Right kidney (tissue), 9 donors: ENCODE measurements around the gene ST6GALNAC4.

Experiments
- DNase-seq: peaks from one replicate; pipeline ENCODE4 v3.0.0-alpha.2; 2016
- long read RNA-seq, 8 donors: transcript quantifications; one replicate each; lab custom pipeline, GENCODE V29; 2026

The ST6GALNAC4 gene
- long read RNA-seq, donor 1, partial matches to known transcripts, result 0 of 5 reads
- long read RNA-seq, donor 1, other reads (novel, unspliced or antisense), result 0 of 5 reads
- long read RNA-seq, donor 2, partial matches to known transcripts, result 0 of 3 reads
- long read RNA-seq, donor 2, other reads (novel, unspliced or antisense), result 0 of 3 reads
- long read RNA-seq, donor 3, partial matches to known transcripts, result 0 of 2 reads
- long read RNA-seq, donor 3, other reads (novel, unspliced or antisense), result 0 of 2 reads
- long read RNA-seq, donor 4, partial matches to known transcripts, result 0 of 1 reads
- long read RNA-seq, donor 4, other reads (novel, unspliced or antisense), result 0 of 1 reads
- long read RNA-seq, donor 5, partial matches to known transcripts, result 0 of 3 reads
- long read RNA-seq, donor 5, other reads (novel, unspliced or antisense), result 0 of 3 reads
- long read RNA-seq, donor 6, partial matches to known transcripts, result 6 of 10 reads
- long read RNA-seq, donor 6, other reads (novel, unspliced or antisense), result 0 of 10 reads
- long read RNA-seq, donor 7, transcript ST6GALNAC4-201 (6 exons, 1,691 nt), result major isoform, 6 of 6 reads
- long read RNA-seq, donor 7, partial matches to known transcripts, result 0 of 6 reads
- long read RNA-seq, donor 7, other reads (novel, unspliced or antisense), result 0 of 6 reads
- long read RNA-seq, donor 8, transcript ST6GALNAC4-201 (6 exons, 1,691 nt), result major isoform, 5 of 6 reads
- long read RNA-seq, donor 8, partial matches to known transcripts, result 0 of 6 reads
- long read RNA-seq, donor 8, other reads (novel, unspliced or antisense), result 0 of 6 reads

DNA sequence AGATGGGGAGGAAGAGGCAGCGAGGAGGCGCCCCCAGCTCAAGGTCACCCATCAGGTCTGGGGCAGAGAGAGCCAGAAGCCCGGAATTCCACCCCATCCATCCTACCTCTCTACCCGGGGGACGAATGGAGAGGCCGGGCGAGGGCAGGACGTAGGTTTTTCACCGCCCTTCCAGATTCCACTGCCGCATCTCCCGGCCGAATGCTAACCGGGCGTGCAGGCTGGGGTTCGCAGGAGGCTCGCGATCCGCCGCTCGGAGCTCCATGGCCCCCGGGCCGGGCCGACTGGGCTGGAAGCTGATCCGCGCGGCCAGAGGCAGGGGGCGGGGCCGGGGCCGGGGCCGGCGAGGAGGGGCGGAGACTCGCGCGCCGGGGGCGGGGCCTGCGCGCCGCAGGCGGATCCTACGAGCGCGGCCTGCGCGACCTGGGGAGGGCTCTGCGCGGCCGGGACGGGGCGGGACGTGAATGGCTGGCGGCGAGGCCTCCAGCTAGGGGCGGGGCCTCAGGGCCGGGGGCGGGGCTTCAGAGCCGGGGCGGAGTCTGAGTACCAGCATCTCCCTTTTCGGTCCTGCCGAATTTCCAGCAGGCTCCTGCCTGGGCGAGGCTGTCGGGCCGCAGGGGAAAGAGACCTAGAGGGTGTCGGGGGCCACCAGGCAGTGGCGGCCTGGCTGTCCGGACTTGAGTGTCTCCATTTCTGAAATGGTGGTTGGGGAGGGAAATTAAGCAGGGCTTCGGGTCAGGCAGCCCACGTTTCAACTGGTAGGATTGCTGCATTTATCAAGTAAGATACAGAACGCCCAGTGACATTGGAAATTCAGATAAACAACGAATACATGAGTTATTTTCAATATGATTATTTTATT lies at the start of gene ST6GALNAC4:
TSS of gene ST6GALNAC4 (minus strand) at position 322 of the 862 bp plus-strand sequence. CDS start 622 bp downstream, outside the sequence.
- peak; percentile 83 for DNase-seq

DNA sequence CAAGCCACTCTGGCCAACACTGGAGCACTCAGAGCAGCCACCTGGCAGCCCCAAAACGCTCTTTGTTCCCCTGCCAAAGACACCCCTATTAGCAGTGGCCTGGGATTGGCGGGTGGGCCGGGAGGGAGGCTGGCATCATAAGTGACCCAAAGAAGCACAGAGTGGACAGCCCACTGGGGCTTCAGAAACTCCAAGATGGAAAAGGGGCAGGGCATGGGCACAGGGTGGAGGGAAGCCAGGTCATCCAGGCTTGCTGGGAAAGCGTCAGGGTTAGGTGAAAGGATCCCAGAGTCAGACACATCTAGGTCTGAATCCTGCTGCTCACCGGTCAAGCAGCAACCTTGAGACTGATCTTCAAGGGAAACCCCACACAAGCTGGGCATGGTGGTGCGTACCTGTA lies 49.1 kb upstream of the ST6GALNAC4 start:
- no peak for DNase-seq

- DNase-seq, result no peak
These were observed 46.7 kb upstream of the ST6GALNAC4 start for GRCh38 chr9:127963359-127964064.

GRCh38 chr9:127963041-127963358 lies 46.2 kb upstream of the ST6GALNAC4 start:
- no peak for DNase-seq

GRCh38 chr9:127962278-127962677 lies 45.4 kb upstream of the ST6GALNAC4 start:
- no peak for DNase-seq

DNA sequence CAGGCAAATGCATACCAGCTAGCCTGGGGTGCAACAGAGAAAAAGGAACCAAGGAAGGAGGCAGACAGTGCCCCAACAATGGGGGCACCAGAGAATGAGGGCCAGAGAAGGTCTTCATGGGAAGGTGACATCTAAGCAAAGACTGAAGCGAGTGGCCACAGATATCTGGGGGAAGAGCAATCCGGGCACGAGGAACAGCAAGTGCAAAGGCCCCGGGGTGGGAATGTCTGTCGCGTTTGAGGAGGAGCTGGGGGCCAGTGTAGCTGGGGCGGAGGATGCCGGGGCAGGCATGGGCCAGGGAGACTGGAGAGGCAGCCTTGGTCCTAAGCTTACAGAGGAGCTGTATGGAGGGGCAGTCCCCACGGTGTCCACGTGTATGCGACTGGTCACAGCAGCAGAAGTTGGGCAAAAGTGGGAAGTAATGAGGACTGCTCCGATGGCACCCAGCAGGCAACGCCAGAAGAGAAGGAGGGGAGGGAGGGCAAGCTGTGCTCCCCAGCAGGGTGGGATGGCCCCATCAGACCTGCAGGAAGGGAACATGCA lies 44.8 kb upstream of the ST6GALNAC4 start:
- DNase-seq, result no peak

GRCh38 chr9:127961155-127961490 lies 44.3 kb upstream of the ST6GALNAC4 start:
- no peak for DNase-seq

DNA sequence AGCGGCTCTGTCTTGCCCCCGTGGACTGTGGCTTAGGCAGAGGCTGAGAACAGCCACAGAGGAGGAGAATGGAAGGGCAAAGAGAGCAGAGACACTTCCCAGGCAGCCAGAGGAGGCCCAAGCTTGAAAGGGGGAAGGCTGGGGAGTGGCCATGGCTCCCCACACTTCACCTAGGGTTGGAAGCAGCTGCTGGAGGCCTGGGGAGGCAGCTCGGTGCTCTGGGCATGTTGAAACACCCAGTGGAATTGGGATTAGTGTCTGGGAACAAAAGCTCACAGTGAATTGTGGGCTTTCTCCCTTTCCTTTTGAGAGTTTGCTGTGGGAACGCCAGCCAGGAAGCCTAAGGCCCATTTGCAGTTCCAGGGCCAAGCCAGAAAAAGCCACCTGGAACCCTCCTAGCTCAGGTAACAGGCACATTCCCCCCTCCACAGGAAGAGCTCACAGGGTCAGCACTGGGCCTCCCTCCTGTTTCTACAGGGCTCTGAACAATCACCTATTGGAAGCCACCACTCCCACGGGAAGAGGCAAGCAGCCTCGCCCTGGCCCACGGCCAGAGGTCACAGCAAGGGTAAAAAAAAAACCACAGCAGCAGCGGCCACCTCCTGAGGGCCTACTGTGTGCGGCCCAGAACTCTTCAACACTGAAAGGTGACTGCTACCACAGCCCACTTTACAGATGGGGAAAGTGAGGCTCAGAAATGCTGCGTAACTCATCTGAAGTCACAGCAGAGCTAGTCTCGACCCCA lies 43.7 kb upstream of the ST6GALNAC4 start:
- DNase-seq, result no peak

GRCh38 chr9:127959841-127960409 lies 43.1 kb upstream of the ST6GALNAC4 start:
- DNase-seq, result no peak

GRCh38 chr9:127959398-127959797 lies 42.6 kb upstream of the ST6GALNAC4 start:
- DNase-seq, result no peak

DNA sequence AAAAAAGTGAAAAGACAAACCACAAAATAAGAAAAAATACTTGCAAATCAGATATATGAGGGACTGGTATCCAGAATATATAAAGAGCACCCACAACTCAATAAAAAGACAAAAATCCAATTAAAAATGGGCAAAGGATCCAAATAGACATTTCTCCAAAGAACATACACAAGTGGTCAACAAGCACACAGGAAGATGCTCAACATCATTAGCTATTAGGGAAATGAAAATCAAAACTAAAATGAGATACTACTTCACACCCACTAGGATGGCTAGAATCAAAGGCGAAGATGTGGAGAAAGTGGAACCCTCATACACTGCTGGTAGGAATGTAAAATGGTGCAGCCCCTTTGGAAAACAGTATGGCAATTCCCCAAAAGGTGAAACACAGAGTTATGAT lies 41.9 kb upstream of the ST6GALNAC4 start:
- DNase-seq, result no peak

- no peak for DNase-seq
These were observed 38.6 kb upstream of the ST6GALNAC4 start for GRCh38 chr9:127955294-127956015.

DNA sequence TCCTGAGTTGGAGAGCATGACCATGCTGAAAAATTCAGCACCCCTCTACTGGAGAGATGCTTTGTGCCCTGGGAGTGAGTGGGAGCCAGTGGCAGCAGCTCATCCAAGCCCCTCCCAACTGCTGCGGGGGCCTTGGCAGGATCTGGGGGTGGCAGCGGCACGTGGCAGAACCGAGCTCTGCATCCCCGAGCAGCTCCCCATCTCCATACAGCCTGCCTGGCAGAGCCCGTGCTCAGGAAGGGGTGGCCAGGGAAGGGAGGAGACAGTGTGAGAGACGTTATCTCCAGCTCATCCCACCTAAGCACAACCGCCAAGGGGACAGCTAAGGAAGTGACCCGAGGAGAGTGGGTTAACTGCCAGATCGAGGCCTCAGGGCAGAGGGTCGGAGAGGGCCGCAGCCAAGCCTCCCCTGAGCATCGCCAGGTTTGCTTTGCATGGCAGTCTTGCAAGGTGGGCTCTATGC lies 38.0 kb upstream of the ST6GALNAC4 start:
- DNase-seq, result no peak

DNA sequence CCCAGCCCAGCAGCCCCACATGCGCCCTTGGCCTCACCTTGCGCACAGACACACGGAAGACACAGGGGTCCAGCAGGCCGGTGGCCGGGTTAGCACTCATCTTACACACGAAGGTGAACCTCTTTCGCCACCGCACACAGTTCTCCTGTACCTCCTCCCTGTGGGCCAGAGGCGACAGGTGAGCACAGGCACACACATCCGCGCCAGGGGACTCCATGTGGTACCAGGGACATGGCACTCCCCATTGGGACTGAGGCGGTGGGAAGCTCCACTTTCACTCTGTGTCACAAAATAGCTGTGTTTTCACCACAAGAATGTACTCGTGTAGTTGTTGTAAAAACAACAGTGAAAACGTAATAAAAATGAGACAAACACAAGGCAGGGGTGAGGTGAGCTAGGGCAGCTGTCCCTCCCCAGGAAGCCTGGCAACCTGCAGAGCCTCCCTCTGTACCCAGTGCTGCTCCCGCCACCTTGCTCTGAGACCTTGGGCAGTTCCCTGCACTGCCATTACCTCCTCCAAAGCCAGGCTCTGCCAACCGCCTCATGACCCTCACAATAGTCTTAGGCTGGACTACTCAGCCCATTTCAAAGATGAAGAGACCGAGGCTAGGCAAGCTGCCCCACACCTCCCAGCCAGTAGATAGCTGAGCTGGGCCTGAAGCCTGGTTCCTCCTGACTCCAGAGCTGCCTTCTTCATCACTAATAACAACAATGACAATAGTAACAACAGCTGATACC lies 37.1 kb upstream of the ST6GALNAC4 start:
- no peak for DNase-seq

GRCh38 chr9:127953154-127953553 lies 36.3 kb upstream of the ST6GALNAC4 start:
- DNase-seq, result no peak

DNA sequence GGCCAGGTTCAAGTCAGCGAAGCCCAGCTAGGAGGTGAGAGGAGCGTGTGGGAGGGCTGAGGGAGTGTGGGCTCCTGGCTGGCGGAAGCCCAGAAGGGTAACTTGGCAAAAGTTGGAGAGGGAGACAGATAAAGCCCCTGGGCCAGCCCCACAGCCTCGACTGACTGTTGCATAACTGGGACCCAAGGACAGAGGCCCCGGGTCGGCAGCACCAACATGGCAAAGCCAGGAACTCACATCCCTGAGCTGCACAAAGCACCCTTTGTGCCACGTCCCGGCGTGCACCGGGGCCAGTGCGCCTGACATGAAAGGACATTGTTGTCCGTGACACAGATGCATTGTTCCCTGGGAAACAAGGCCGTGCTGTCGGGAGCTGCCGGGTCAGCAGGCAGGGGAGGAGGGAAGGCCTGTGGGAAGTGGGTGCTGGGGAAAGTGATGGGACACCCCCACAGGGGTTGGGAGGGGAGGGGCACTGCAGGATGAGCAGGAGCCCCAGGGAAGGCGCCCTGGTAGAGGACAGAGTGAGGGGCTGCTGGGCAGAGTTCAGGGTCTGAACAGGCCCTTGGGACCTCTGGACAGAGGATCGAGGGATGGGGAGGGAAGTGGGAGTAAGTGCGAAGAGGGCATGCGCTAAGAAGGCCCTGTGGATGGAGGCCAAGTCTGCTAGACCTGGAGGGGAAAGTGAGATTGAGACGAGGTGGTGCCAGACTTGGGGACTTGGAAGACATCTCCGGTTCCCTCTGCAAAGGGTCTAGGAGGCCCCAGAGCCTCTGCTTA lies 33.9 kb upstream of the ST6GALNAC4 start:
- no peak for DNase-seq

DNA sequence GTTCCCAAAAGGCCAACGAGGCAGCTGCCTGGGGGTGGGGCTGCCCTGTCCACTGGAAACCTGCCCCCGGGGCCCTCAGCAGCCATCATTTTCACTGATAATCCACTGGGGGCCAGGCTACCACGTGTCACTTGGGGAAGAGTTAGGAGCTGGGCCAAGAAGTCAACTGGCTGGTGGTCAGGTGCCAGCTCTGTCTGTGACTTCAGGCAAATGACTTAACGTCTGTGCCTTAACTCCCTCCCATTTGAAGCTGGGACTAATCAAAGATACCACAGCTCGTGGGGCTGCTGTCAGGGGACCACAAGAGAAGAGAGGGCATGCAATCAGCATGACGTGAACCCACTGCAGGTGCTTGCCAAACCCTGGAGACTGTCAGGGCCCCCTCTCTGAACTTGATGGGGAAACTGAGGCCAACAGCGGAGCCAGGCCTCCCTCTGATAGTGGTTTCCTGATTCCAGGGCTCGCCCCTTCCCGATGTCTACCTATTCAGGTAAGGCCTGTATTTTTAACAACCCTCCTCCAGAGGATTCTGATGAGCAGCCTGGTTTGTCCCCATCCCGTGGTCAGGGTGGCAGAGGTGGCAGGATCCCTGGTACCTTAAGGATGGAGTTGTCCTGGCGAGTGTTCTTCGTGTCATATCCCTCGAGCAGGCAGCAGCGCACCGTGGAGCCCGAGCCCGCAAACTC lies 33.1 kb upstream of the ST6GALNAC4 start:
- DNase-seq, result no peak
